Measurements from ENCODE around the gene TENM3. TPM values are rescaled to one million over a fixed set of nuclear protein-coding genes. Genes with fewer than 3 reads are reported as not detected.

Gene TENM3
- total RNA-seq, 3 donors from 2014 or later: 0.58 to 19.2 (median 0.70) TPM

GRCh38 chr4:182320580-182320979 lies 77.4 kb downstream of the TENM3 start:
- intact Hi-C loops (cut with DNase I, micrococcal nuclease): no loop called here

GRCh38 chr4:182324282-182324681 lies 81.1 kb downstream of the TENM3 start:
- no peak for DNase-seq
- Histone ChIP-seq H3K9me3 (no peaks in the 10 kb centered on the region), H3K4me1 (ENCODE audit: low read depth) (no peaks in the 10 kb centered on the region), H3K36me3 (ENCODE audit: low read depth) (no peaks in the 10 kb centered on the region), H3K4me3 (no peak overlapping the region)
- no peak for TF ChIP-seq CTCF (IDR thresholded peaks at IDR 0.05)
- intact Hi-C loops (cut with DNase I, micrococcal nuclease): no loop called here
- ATAC-seq: no peak

More at GRCh38 chr4:182320580-182320979, 77.4 kb downstream of the TENM3 start:
- H3K4me3 ChIP-seq: no peak overlapping the region
- no peaks in the 10 kb centered on the region for H3K4me1 ChIP-seq (ENCODE audit: low read depth)
- peaks cover 1% of the 10 kb centered on the region for H3K9me3 ChIP-seq
- ATAC-seq (no peak), DNase-seq (no peak)
- no peaks in the 10 kb centered on the region for H3K36me3 ChIP-seq (ENCODE audit: low read depth)
- TF ChIP-seq CTCF (IDR thresholded peaks at IDR 0.05): no peak

- no peak for DNase-seq
- Histone ChIP-seq H3K4me3 (no peak overlapping the region), H3K4me1 (ENCODE audit: low read depth) (no peaks in the 10 kb centered on the region), H3K36me3 (ENCODE audit: low read depth) (no peaks in the 10 kb centered on the region), H3K9me3 (no peaks in the 10 kb centered on the region)
- intact Hi-C loops (cut with DNase I, micrococcal nuclease): no loop called here
- TF ChIP-seq CTCF (IDR thresholded peaks at IDR 0.05): no peak
- no peak for ATAC-seq
Measured at GRCh38 chr4:182325397-182325796, 82.2 kb downstream of the TENM3 start.

- Histone ChIP-seq H3K4me1 (ENCODE audit: low read depth) (no peaks in the 10 kb centered on the region), H3K9me3 (no peaks in the 10 kb centered on the region), H3K36me3 (ENCODE audit: low read depth) (no peaks in the 10 kb centered on the region), H3K4me3 (no peak overlapping the region)
- intact Hi-C loops (cut with DNase I, micrococcal nuclease): no loop called here
- TF ChIP-seq CTCF (IDR thresholded peaks at IDR 0.05): no peak
- DNase-seq: no peak
- no peak for ATAC-seq
Measured at GRCh38 chr4:182325848-182326255, 82.7 kb downstream of the TENM3 start.

- Histone ChIP-seq H3K4me1 (ENCODE audit: low read depth) (no peaks in the 10 kb centered on the region), H3K9me3 (no peaks in the 10 kb centered on the region), H3K4me3 (no peak overlapping the region), H3K36me3 (ENCODE audit: low read depth) (no peaks in the 10 kb centered on the region)
- ATAC-seq (no peak), DNase-seq (no peak)
- intact Hi-C loops (cut with DNase I, micrococcal nuclease): no loop called here
- no peak for TF ChIP-seq CTCF (IDR thresholded peaks at IDR 0.05)
Measured at GRCh38 chr4:182328505-182328904, 85.3 kb downstream of the TENM3 start.

GRCh38 chr4:182337366-182337765 lies 94.2 kb downstream of the TENM3 start:
- no peak for TF ChIP-seq CTCF (IDR thresholded peaks at IDR 0.05)
- intact Hi-C loops (cut with DNase I, micrococcal nuclease): no loop called here
- Histone ChIP-seq H3K4me1 (ENCODE audit: low read depth) (no peaks in the 10 kb centered on the region), H3K9me3 (no peaks in the 10 kb centered on the region), H3K36me3 (ENCODE audit: low read depth) (no peaks in the 10 kb centered on the region), H3K4me3 (no peak overlapping the region)
- ATAC-seq (no peak), DNase-seq (no peak)

Data from mucosa of descending colon (tissue), 3 donors.